ENCODE measurements around the gene DCBLD2. TPM values are rescaled to one million over a fixed set of nuclear protein-coding genes. Genes with fewer than 3 reads are reported as not detected.

The DCBLD2 gene
- total RNA-seq, 2 donors from 2014 or later: 15.3 to 22.4 TPM

DNA sequence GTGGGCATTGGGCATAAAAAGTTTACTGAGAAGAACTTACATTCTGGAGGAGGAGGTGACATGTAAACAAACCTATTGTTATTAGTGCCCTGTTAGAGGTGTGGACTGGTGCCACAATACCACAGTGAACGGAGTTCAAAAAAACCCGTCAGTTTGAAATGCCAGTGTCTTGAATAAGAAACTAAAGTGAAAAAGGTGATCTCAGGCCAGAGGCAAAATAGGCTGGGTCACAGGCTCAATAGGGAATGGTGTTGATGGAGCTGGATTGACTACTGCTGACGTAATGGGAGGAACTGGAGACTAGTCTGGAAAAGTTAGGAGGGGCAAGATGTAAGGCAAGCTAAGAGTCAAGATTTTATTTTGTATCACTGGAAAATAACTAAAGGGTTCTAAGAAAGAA lies 1.6 kb upstream of the DCBLD2 start:
- 92 to 93% methylated on average over 3 of the region's 3 CpGs for WGBS, 2 donors
- intact Hi-C loops (cut with DNase I): no loop called here
- Histone ChIP-seq H3K4me1 (peaks cover 21% of the 10 kb centered on the region), H3K4me3 (no peak overlapping the region), H3K27me3 (no peaks in the 10 kb centered on the region), H3K9me3 (no peaks in the 10 kb centered on the region), H3K27ac (no peak overlapping the region), H3K36me3 (replicated peaks in 1 of 2; ENCODE audit: insufficient read depth in 1 of 2, low read depth in 2 of 2) (no peaks in the 10 kb centered on the region)
- no peak for DNase-seq
- ATAC-seq: no peak
- TF ChIP-seq POLR2A (IDR thresholded peaks at IDR 0.05): no peak
- TF ChIP-seq, protein P1, sequence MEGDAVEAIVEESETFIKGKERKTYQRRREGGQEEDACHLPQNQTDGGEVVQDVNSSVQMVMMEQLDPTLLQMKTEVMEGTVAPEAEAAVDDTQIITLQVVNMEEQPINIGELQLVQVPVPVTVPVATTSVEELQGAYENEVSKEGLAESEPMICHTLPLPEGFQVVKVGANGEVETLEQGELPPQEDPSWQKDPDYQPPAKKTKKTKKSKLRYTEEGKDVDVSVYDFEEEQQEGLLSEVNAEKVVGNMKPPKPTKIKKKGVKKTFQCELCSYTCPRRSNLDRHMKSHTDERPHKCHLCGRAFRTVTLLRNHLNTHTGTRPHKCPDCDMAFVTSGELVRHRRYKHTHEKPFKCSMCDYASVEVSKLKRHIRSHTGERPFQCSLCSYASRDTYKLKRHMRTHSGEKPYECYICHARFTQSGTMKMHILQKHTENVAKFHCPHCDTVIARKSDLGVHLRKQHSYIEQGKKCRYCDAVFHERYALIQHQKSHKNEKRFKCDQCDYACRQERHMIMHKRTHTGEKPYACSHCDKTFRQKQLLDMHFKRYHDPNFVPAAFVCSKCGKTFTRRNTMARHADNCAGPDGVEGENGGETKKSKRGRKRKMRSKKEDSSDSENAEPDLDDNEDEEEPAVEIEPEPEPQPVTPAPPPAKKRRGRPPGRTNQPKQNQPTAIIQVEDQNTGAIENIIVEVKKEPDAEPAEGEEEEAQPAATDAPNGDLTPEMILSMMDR (IDR thresholded peaks at IDR 0.05): no peak

DNA sequence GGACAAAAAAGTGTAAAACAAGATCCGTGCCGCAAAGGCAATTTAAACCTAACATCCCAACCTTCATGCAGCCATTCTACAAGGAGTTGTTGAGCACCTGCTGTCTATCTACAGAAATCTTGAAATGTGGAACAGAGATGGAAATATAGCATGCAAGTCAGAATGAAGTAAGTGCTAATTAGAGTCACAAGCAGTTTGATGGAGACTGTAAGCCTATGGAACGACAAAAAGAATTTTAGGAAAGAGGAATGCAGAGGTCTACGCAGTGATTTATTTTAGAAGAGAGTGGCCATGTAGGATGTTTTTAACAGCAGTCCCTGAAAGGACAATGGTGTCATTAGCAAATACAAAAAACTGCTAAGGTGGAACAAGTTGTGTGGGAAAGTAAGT lies 851 bp upstream of the DCBLD2 start:
- peaks cover 21% of the 10 kb centered on the region for H3K4me1 ChIP-seq
- intact Hi-C loops (cut with DNase I): no loop called here
- 21 to 28% methylated on average over 4 of the region's 4 CpGs for WGBS, 2 donors
- no peak for TF ChIP-seq POLR2A (IDR thresholded peaks at IDR 0.05)
- TF ChIP-seq, protein P1 (IDR thresholded peaks at IDR 0.05): no peak
- ATAC-seq: no peak
- peak overlapping the region; percentile 3 to 94 (median 80) for H3K27ac ChIP-seq
- no peak overlapping the region for H3K4me3 ChIP-seq
- DNase-seq: no peak
- H3K9me3 ChIP-seq: no peaks in the 10 kb centered on the region
- no peaks in the 10 kb centered on the region for H3K27me3 ChIP-seq
- no peaks in the 10 kb centered on the region for H3K36me3 ChIP-seq (replicated peaks in 1 of 2; ENCODE audit: insufficient read depth in 1 of 2, low read depth in 2 of 2)

DNA sequence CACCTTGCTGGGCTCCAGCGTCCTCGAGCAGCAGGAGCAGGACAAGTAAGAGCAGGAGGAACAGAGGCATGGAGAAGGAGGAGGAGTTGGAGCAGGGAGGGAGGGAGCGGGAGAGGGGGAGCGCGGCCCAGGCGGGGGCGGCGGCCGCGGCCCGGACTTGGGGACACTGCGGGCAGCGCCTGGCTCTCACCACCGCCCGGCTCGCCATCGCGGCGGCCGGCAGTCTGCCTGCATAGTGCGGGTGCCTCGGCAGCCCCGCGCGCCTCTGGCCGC lies 440 bp downstream of the DCBLD2 start:
- TF ChIP-seq, protein P1 (IDR thresholded peaks at IDR 0.05): no peak
- TF ChIP-seq POLR2A (IDR thresholded peaks at IDR 0.05): no peak
- peak; percentile 34 to 60 (median 55) for DNase-seq
- peak; percentile 54 for ATAC-seq
- 0% methylated on average over 20 to 22 of the region's 26 CpGs for WGBS, 2 donors
- Histone ChIP-seq H3K4me1 (peaks cover 21% of the 10 kb centered on the region), H3K9me3 (no peaks in the 10 kb centered on the region), H3K27ac (peak overlapping the region; percentile 52 to 94 (median 88)), H3K4me3 (peak overlapping the region; percentile 50 to 80), H3K27me3 (no peaks in the 10 kb centered on the region), H3K36me3 (replicated peaks in 1 of 2; ENCODE audit: insufficient read depth in 1 of 2, low read depth in 2 of 2) (no peaks in the 10 kb centered on the region)
- intact Hi-C loops (cut with DNase I): no loop called here

DNA sequence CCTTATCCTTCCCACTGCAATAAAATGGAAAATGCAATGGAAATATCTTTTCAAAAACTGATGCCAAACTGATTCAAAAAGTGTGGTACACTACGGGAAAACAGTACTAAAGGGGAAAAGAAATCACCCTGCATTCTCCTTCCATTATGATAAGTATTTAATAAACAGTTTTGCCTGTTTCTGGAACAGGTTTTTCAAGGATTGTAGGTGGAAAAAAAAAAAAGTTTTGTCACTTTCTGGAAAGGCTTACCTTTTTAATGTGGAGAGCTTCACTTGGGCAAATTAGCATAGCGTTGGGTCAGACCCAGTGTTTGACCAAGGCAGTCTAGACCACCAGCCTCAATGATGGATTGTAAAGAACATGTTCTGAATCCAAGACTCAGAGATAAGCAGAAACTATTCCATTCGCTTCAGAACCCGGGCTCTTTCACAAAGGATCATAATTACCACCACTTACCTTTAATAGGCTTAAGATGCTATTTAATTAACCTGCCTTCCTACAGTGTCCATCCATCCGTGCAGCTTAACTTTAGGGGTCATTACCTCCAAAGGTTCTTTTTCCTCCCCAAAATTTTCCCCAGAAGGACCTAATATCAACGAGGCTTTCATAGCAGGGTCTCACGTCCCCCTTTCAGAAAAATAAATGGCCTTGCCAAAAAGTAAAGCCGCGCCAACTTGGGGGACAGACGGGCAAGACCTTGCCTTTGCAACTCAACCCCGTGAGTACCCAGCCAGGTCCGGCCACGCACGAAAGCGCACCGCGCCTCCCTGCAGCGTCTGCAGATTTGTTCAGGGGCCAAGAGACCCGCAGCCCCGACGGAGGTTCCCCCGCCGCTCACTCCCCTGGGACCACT lies 1.0 kb downstream of the DCBLD2 start:
- H3K4me3 ChIP-seq: peak overlapping the region; percentile 50 to 80
- no peaks in the 10 kb centered on the region for H3K27me3 ChIP-seq
- peak overlapping the region in 3 of 4 donors; percentile 85 to 94 (median 90) for H3K27ac ChIP-seq
- H3K36me3 ChIP-seq (replicated peaks in 1 of 2; ENCODE audit: insufficient read depth in 1 of 2, low read depth in 2 of 2): no peaks in the 10 kb centered on the region
- ATAC-seq (no peak), DNase-seq (no peak)
- no peaks in the 10 kb centered on the region for H3K9me3 ChIP-seq
- no peak for TF ChIP-seq POLR2A (IDR thresholded peaks at IDR 0.05)
- TF ChIP-seq, protein P1 (IDR thresholded peaks at IDR 0.05): no peak
- H3K4me1 ChIP-seq: peaks cover 21% of the 10 kb centered on the region
- intact Hi-C loops (cut with DNase I): no loop called here
- 4 to 7% methylated on average over 19 to 23 of the region's 23 CpGs for WGBS, 2 donors

DNA sequence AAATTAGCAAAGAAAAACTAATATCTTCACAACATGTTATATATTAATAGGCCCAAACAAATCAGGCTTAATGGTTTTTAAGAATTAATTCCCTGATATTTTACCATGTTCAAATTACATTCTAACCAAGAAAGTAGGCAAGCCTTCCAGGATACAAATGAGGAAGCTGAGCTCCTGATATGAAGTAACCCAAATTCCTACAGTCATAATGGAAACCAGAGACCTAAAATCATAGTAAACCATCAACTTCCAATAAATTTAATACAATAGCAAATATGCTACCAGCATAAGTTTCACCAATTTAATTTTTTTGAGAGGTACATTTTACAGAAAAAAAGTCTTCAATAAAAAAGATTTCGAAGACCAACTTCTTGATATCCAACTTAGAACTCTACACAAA lies 3.8 kb downstream of the DCBLD2 start:
- no peak overlapping the region for H3K4me3 ChIP-seq
- no peaks in the 10 kb centered on the region for H3K9me3 ChIP-seq
- no peak overlapping the region for H3K27ac ChIP-seq
- intact Hi-C loops (cut with DNase I): no loop called here
- WGBS, 2 donors: 27 to 39% methylated on average over 1 of the region's 1 CpG
- DNase-seq (no peak), ATAC-seq (no peak)
- H3K36me3 ChIP-seq (replicated peaks in 1 of 2; ENCODE audit: insufficient read depth in 1 of 2, low read depth in 2 of 2): no peaks in the 10 kb centered on the region
- H3K27me3 ChIP-seq: no peaks in the 10 kb centered on the region
- no peak for TF ChIP-seq POLR2A (IDR thresholded peaks at IDR 0.05)
- TF ChIP-seq, protein P1 (IDR thresholded peaks at IDR 0.05): no peak
- peaks cover 20% of the 10 kb centered on the region for H3K4me1 ChIP-seq

Data from body of pancreas (tissue), 4 donors.